ENCODE data around the gene NDUFS4.
"Not testable (repeated sequence)": the region's sequence is repeated elsewhere in the genome, so short reads cannot be mapped to it uniquely, and the experiment has no call there.

The NDUFS4 gene

GRCh38 chr5:53671447-53671846, 111.0 kb downstream of the NDUFS4 start:
- DNase-seq: no peak

DNA sequence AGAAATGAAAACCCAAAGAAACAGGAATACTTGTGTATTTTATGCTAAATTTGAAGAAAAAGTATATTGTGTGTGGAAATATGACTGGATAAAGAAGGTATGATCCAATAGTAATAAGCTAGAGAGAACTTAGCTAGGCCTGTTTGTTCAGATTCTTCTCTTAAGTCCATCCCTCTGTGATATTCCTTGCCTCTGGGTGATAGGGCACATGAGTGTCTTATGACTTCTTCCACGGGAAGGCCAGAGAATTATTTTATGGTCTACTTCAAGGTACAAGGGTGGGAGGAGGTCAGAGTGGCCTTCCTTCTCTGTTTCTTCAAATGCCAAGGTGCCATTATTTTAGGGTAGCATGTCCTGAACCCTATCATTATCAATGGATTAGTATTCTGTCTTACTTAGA, 113.7 kb downstream of the NDUFS4 start:
- DNase-seq: no peak

DNA sequence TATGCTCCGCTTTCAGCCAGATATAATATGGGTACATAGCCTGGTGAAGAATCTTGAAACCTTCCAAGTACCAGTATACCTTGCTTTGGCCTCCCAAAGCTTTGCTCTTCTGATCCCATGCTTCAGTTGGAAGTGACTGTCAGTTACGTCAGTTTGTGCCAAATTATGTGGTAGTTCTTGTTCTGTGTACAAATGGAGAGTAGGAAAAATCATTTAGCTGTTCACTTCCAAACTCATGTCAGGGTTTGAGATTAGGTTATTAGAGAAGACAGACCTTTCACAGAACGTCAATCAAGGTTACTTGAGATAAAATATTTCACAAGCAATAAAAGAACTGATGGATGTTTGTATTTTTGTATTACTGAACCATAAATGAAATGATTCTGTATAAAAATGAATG, 117.2 kb downstream of the NDUFS4 start:
- DNase-seq: no peak

DNA sequence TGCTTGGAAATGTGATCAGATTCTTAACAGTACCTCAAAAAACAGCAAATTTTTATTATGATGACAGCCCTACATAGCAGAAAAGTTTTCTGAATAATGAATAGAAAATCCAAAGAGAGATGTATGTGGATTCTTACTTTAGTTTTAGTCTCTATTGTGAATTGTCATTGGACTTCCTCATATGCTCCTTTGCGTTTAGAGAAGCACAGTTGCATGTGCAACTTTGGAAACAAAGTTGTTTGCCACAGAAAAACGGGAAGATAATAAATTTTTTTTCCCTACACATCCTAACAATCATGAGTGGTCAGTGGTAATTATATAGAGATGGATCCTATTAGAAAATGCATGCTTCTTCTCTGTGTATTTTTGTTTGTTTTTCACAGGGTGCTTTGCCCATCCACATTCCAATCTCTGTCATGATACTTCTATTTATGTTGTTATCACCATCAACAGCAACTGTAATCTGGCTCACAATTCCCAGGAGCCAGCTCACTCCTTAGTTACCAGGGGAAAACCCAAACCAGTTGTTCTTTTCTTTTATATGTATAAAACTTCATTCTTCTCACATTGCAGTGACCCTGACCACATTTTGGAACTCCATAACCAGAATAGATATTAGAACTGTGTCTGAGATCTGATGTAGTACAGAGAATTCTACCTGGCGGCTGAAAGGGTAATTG, 118.7 kb downstream of the NDUFS4 start:
- no peak for DNase-seq

- no peak for DNase-seq
Measured at GRCh38 chr5:53681079-53681478, 120.6 kb downstream of the NDUFS4 start.

DNA sequence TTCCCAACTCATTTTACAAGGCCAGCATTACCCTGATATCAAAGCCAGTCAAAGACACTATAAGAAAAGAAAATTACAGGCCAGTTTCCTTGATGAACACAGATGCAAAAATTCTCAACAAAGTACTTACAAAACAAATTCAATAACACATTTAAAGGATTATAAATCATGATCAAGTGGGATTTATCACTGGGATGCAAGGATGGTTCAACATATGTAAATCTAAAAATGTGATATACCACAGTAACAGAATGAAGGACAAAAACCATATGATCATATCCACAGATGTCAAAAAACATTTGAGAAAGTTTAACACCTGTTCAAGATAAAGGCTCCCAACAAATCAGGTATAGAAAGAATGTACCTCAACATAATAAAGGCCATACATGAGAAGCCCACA, 130.6 kb downstream of the NDUFS4 start:
- DNase-seq: no peak

- DNase-seq: no peak
Measured at GRCh38 chr5:53694520-53695022, 134.1 kb downstream of the NDUFS4 start.

DNA sequence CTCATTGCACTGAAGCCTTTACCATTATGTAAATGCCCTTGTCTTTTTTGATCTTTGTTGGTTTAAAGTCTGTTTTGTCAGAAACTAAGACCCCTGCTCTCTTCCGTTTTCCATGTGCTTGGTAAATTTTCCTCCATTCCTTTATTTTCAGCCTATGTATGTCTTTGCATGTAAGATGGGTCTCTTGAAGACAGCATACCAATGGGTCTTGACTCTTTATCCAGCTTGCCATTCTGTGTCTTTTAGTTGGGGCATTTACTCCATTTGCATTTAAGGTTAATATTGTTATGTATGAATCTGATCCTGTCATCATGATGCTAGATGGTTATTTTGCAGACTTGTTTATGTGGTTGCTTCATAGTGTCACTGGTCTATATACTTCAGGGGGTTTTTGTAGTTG, 150.0 kb downstream of the NDUFS4 start:
- DNase-seq: not testable (repeated sequence)

DNA sequence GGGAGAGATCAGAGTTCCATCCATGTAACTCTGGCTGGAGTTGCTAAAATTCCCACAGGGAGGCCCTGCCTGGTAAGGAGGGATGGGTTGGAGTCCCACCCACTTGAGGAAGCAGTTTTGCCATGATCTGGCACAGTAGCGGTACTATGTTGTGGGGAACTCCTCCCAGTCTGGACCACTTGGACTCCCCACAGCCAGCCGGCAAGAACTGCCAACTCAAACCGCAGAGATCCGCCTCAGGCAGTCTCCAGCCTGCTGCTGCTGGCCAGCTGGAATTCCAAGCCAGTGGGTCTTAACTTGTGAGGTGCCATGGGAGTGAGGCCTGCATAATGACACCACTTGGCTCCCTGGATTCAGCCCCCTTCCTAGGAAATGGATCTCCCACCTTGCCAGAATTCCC, 151.9 kb downstream of the NDUFS4 start:
- DNase-seq: no peak

- no peak for DNase-seq
Measured at GRCh38 chr5:53713978-53714666, 153.7 kb downstream of the NDUFS4 start.

DNA sequence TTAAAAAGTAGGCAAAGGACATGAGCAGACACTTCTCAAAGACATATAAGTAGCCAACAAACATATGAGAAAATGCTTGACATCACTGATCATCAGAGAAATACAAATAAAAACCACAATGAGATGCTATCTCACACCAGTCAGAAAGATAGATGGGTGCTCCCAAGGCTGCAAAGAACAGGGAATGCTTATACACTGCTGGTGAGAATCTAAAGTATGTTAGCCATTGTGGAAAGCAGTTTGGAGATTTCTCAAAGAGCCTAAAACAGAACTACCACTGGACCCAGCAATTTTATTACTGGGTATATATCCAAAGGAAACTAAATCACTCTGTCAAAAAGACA, 154.2 kb downstream of the NDUFS4 start:
- DNase-seq: no peak

DNA sequence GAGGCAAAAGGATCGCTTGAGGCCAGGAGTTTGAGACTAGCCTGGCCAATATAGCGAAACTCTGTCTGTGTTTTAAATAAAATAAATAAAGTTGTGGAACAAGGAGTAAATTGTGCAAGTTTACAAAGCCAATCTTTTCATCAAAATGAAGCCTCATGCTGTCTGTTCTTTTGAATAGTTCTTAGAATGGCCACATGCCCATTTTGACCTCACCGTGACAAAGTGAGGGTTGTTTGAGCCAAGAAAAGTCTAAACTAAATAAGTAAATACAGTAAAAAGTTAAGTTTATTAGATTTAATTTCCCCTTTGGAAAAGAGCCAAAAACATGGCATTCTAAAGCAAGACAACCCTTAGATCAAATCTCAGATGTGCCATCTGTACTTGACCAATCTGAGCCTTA, 165.7 kb downstream of the NDUFS4 start:
- DNase-seq: no peak

GRCh38 chr5:53730943-53731342, 170.5 kb downstream of the NDUFS4 start:
- no peak for DNase-seq
